Activated naive CD4-positive, alpha-beta T cell (primary cell): ENCODE measurements around the gene ADD2.

Source experiments
- DNase-seq, 4 experiments: peaks; one replicate each; lab custom pipeline; 2025; lab: John Stamatoyannopoulos, UW

ADD2 gene

GRCh38 chr2:70702711-70703395, 65.1 kb downstream of the ADD2 start:
- no peak for DNase-seq

- DNase-seq = no peak
These were observed 69.2 kb downstream of the ADD2 start for GRCh38 chr2:70698847-70699246.

- no peak for DNase-seq
These were observed 70.2 kb downstream of the ADD2 start for GRCh38 chr2:70697603-70698383.

- no peak for DNase-seq
These were observed 71.9 kb downstream of the ADD2 start for GRCh38 chr2:70696142-70696541.

- DNase-seq = no peak
These were observed 75.7 kb downstream of the ADD2 start for GRCh38 chr2:70692256-70692655.

DNA sequence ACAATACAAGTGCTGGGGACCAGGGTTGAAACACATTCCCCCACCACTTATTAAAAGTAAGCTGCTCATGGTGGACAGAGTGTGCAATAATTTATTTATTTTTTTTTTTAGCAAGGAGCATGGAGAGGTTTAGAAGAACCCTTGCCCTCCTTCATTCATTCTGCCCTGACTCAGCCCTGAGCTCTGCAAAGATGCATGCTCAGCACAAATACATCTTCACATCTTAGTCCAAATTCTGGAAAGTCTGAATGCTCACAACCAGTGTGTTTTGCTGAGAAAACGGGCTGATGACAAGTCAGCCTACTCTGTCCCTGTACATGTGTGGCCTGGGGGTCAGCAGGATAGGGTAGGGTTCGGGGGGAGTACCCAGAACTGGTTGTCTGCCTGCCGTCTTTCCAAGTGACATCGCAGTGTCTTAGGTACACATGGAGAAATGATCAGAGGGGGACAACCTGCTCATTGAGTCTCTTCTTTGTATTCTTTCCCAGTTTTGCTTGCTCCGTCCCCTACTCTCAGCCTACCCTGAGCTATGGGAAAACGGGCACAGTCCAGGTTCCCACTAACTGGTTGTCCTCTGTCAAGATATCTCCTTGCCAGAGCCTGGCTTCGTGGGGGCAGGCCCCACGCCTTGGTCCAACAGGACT, 76.4 kb downstream of the ADD2 start:
- DNase-seq = no peak

DNA sequence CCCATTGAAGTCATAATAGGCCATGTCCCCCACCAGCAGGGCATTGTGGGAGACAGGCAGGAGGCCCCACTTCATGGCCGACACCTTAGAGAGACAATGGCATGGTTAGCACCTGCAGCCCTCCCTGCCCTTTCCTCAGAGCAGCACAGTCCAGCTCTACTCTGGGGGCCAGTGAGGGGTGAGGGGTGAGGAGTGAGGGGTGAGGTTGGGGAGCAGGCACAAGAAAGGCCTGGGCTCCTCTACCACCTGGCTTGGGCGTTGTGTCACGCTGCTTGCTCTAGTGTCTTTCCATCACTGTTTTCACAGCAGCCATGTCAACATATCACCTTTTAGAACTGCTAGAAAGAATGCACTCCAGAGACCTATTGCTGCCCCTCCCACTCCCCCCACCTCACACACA, 77.2 kb downstream of the ADD2 start:
- DNase-seq = no peak

- DNase-seq = no peak
These were observed 79.6 kb downstream of the ADD2 start for GRCh38 chr2:70688427-70688826.

- no peak for DNase-seq
These were observed 80.6 kb downstream of the ADD2 start for GRCh38 chr2:70687461-70687795.

- no peak for DNase-seq
These were observed 81.2 kb downstream of the ADD2 start for GRCh38 chr2:70686577-70687460.

DNA sequence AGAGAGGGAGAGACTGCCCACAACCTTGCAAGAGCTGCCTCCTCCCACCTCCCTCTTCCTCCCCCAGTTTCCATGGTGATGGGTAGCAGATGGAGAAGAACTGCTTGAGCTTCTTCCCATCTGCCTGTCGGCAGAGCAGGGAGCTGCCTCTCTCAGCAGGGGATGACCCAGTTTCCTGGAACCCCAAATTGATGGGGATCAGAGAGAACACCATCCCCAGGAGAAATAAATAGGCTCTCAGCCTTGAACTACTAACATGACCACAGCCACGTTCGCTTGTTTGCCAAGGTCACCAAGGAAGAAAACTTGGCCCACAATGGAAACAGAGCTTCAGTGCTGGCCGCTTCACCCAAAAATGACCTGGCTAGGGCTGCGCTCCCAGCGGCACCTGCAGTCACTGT, 82.2 kb downstream of the ADD2 start:
- no peak for DNase-seq

DNA sequence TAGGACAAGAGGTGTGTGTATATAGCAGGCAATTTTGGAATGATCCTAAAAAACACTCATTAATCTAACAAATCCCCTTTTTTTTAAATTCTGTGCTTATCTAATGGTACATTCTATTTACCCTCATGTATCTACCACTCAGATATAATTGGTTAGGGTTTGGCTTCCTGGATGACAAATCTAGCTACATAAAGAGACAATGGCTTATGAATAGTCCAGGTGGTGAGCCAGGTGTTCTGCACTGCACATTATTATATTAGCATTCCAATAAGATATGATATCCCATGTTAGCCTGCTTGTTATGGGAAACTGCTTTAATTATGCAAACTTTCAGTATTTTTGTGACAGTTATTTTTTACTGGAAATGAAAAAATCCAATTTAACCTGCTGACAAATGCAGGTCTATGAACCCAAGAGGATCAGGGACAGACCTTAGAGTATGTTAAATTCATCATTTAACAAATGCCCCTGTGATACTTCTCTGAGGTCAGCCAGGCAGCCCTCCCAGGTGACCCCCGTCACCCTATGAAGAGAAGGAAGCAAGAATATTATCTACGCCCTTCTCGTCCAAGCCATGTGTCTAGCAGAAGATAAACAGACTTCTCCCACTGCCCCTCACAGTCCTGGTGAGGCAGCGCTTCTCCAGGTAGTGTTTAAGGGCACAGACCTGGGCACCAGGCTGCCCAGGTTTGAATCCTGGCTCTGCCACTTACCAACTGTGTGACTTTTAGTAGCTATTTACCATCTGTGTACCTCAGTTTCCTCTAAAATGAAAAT, 83.0 kb downstream of the ADD2 start:
- no peak for DNase-seq

- no peak for DNase-seq
These were observed 84.5 kb downstream of the ADD2 start for GRCh38 chr2:70683455-70683854.

- no peak for DNase-seq
These were observed 87.3 kb downstream of the ADD2 start for GRCh38 chr2:70680735-70681134.

DNA sequence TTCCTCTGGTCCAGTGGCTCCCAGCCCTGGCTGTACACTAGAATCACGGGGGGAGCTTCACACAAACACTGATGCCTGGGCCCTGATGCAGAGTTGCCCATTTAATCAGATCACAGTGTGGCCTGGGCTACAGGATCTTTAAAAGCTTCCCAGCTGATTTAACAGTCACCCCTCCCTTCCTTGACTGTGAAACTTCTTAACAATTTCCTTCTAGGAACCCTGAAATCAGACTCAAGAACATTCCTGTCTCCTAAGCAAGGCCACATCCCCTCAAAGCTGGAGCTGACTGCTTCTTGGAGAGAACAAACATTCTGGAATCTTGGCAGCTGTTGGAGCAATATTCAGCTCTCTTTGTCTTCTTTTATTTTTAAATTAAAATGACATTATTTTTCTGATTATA, 88.7 kb downstream of the ADD2 start:
- no peak for DNase-seq

GRCh38 chr2:70678576-70679143, 89.3 kb downstream of the ADD2 start:
- no peak for DNase-seq

- DNase-seq = no peak
These were observed 91.5 kb downstream of the ADD2 start for GRCh38 chr2:70676301-70677035.

DNA sequence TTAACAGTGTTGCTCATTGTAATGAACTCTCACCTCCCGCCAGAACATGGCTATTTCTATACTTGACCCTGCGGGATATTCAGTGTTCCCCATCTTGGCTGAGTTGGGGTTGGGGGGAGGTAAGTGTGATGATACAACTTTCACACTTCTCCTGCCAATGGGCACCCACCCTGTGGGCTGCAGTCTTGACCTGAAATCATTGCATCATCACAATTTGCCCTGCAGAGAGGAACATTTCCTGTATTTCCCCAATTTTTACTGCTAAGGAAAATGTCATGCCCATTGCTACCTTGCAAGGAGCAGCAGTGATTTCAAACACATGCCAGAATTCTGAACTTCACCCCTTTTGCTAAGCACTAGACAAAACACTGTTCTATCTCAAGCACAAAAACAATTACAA, 92.1 kb downstream of the ADD2 start:
- DNase-seq = no peak

DNA sequence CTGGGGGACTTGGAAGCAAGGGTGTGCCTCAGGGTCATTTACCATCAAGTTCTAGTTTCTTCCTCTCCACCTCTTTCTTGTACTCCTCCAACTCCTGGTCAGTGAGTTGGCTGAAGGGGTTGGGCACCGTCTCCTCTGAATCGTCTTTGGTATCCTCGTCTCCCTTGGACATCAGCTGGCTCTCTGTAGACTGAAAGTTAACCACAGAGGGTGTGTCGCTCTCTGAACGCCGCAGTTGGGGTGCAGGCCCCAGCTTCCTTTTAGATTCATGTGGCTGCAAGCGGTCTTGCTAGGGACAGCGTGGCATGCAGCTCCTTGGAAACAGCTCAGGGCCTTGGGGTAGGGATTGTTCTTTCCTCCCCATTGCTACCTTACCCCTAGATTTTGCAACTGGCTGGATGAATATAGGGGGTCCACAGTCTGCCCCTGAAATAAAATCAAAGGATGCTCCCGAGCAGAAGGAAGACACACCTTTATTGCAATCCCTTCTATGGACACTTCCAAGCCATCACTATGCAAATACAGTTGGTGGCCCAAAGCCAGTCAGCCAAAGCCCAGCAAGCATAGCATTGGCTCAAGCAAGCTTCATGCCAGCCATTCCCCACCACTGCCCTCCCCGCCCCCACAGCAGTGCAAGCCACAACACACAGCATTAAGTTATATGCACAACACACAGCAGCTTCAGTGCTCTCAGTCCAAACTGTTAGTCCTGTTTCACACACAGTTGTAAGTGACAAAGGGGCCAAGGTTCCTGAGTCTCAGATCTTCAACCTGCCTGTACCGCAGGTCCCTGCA, 93.2 kb downstream of the ADD2 start:
- DNase-seq = no peak
